HCT116 (cell line): Measurements from ENCODE around the gene RTTN. TPM values are rescaled to one million over a fixed set of nuclear protein-coding genes. Genes with fewer than 3 reads are reported as not detected.

ENCODE experiments used
- ATAC-seq: fragments of 200-7000 bp; cut with Tn5 transposase; 2 replicates; pipeline ENCODE4 v1.9.1; 2020; ENCODE audit warnings: mild to moderate bottlenecking, moderate library complexity
- BruUV-seq: library from RNA; stranded (reverse); fragments of 400-500 nt; replicated peaks from 2 replicates; lab custom pipeline; 2021; lab: Mats Ljungman, UMichigan
- CTCF ChIA-PET: fragments of 300-600 bp; sonication (Branson Sonifier 250); formaldehyde crosslinking; loops from one replicate; lab custom pipeline; 2021; ENCODE audit warnings: antibody characterized with exemption; lab: Charles Lee
- POLR2A ChIA-PET: fragments of 300-600, 350-600 bp; sonication (Branson Sonifier 250); formaldehyde crosslinking; loops from one replicate; lab custom pipeline; 2021; ENCODE audit warnings: antibody characterized with exemption; lab: Charles Lee
- RAD21 ChIA-PET, 2 experiments: fragments of 300-600 bp; sonication (Branson Sonifier 250); formaldehyde crosslinking; loops; one replicate each; lab custom pipeline; 2023; ENCODE audit warnings: low total read pairs in 2 of 2; ENCODE audit not compliant: uncharacterized antibody in 2 of 2, unreplicated experiment in 2 of 2, low non-redundant PET in 1 of 2; lab: Charles Lee
- DNase-seq: peaks from one replicate; pipeline ENCODE4 v3.0.0-alpha.2; 2010; ENCODE audit warnings: low read depth, low spot score
- H2AFZ ChIP-seq: fragments of 200-600 bp; shearing (Covaris generic), sonication (generic); 2 replicates; pipeline ENCODE4 v1.6.1; 2017; ENCODE audit warnings: low read depth, mixed run types, mixed read lengths, antibody characterized with exemption, low read length; ENCODE audit not compliant: poor library complexity, severe bottlenecking
- H3K27ac ChIP-seq: 2 replicates; pipeline ENCODE4 v1.5.1; 2012; ENCODE audit warnings: low read depth, low read length
- H3K27me3 ChIP-seq: fragments of 200-600 bp; sonication (generic); 2 replicates; pipeline ENCODE4 v1.6.1; 2016; ENCODE audit warnings: mixed run types, low read length, mixed read lengths; ENCODE audit not compliant: insufficient read depth
- H3K36me3 ChIP-seq, 2 experiments: fragments of 200-500 bp in 1 of 2; fragments of 200-600 bp in 1 of 2; sonication (Bioruptor generic) in 1 of 2; sonication (generic) in 1 of 2; 2 replicates each; pipeline versions ENCODE4 v1.5.1 to v1.6.1; 2014 to 2016; ENCODE audit warnings: low read length in 2 of 2, inconsistent platforms in 1 of 2, mixed read lengths in 1 of 2, mixed run types in 1 of 2; ENCODE audit not compliant: insufficient read depth in 2 of 2, control insufficient read depth in 1 of 2
- H3K4me1 ChIP-seq, 2 experiments: fragments of 200-600 bp in 1 of 2; sonication (generic) in 1 of 2; 2 replicates each; pipeline versions ENCODE4 v1.5.1 to v1.6.1; 2012 to 2017; ENCODE audit warnings: low read length in 2 of 2, inconsistent platforms in 1 of 2, mild to moderate bottlenecking in 1 of 2, mixed read lengths in 1 of 2, mixed run types in 1 of 2, moderate library complexity in 1 of 2; ENCODE audit not compliant: insufficient read depth in 2 of 2, control insufficient read depth in 1 of 2
- H3K4me2 ChIP-seq: fragments of 200-600 bp; sonication (generic); 2 replicates; pipeline ENCODE4 v1.6.1; 2017; ENCODE audit warnings: mixed run types, low read length, mixed read lengths
- H3K4me3 ChIP-seq, 2 experiments: fragments of 200-600 bp in 1 of 2; sonication (generic) in 1 of 2; replicated peaks in 1 of 2; 2 replicates each; pipeline ENCODE4 v1.5.1; 2011 to 2016; ENCODE audit warnings: low read length in 2 of 2, control low read depth in 1 of 2, low read depth in 1 of 2, mild to moderate bottlenecking in 1 of 2, mixed read lengths in 1 of 2, mixed run types in 1 of 2
- H3K79me2 ChIP-seq: fragments of 200-600 bp; sonication (generic); 2 replicates; pipeline ENCODE4 v1.6.1; 2017; ENCODE audit warnings: mild to moderate bottlenecking, mixed run types, low read length, moderate library complexity, mixed read lengths; ENCODE audit not compliant: insufficient read depth
- H3K9ac ChIP-seq: fragments of 200-600 bp; sonication (generic); 2 replicates; pipeline ENCODE4 v1.6.1; 2016; ENCODE audit warnings: low read length, mixed read lengths
- H3K9me2 ChIP-seq: fragments of 200-600 bp; sonication (generic), shearing (Covaris generic); 2 replicates; pipeline ENCODE4 v1.6.1; 2017; ENCODE audit warnings: mixed run types, mild to moderate bottlenecking, moderate library complexity; ENCODE audit not compliant: insufficient read depth
- H3K9me3 ChIP-seq, 2 experiments: fragments of 200-500 bp in 1 of 2; fragments of 200-600 bp in 1 of 2; sonication (Bioruptor generic) in 1 of 2; sonication (generic) in 1 of 2; 2 replicates each; pipeline ENCODE4 v1.6.1; 2014 to 2017; ENCODE audit warnings: low read length in 2 of 2, mixed read lengths in 2 of 2, inconsistent platforms in 1 of 2, low read depth in 1 of 2, mild to moderate bottlenecking in 1 of 2, mixed run types in 1 of 2, moderate library complexity in 1 of 2; ENCODE audit not compliant: control insufficient read depth in 1 of 2, insufficient read depth in 1 of 2
- H4K20me1 ChIP-seq: fragments of 200-600 bp; sonication (generic), shearing (Covaris generic); 2 replicates; pipeline ENCODE4 v1.6.1; 2017; ENCODE audit warnings: mixed run types, mild to moderate bottlenecking, moderate library complexity; ENCODE audit not compliant: insufficient read depth
- CTCF ChIP-seq, 3 experiments: fragments of 200-600 bp in 1 of 3; sonication (generic) in 1 of 3; IDR thresholded peaks in 2 of 3; conservative IDR thresholded peaks in 1 of 3; 2 replicates each; pipeline ENCODE4 v1.5.1; 2012 to 2017; ENCODE audit warnings: low read depth in 2 of 3, low read length in 2 of 3, antibody characterized with exemption in 1 of 3, borderline replicate concordance in 1 of 3, control low read depth in 1 of 3, mild to moderate bottlenecking in 1 of 3, mixed read lengths in 1 of 3, mixed run types in 1 of 3, moderate library complexity in 1 of 3; ENCODE audit not compliant: insufficient read depth in 1 of 3
- intact Hi-C: fragments of 100-400 bp; cut with micrococcal nuclease; formaldehyde crosslinking; loops from 2 replicates; pipeline ENCODE4 v1.10.0; 2022
- total RNA-seq: library from RNA; stranded (reverse); gene quantifications from one replicate; pipeline ENCODE4 v1.2.1, GENCODE V29; 2021; ENCODE audit not compliant: unreplicated experiment
- TF ChIP-seq, protein P1 (sequence below): IDR thresholded peaks from 2 replicates; pipeline ENCODE4 v1.6.1; 2011; ENCODE audit warnings: mild to moderate bottlenecking, low read length, moderate library complexity; ENCODE audit not compliant: insufficient replicate concordance; ENCODE audit errors: extremely low read depth
- TF ChIP-seq, protein P2 (sequence below): IDR thresholded peaks from 2 replicates; pipeline ENCODE4 v1.6.1; 2012; ENCODE audit warnings: low read depth

RTTN gene
- total RNA-seq, 1 experiment from 2014 or later = 41.2 TPM

DNA sequence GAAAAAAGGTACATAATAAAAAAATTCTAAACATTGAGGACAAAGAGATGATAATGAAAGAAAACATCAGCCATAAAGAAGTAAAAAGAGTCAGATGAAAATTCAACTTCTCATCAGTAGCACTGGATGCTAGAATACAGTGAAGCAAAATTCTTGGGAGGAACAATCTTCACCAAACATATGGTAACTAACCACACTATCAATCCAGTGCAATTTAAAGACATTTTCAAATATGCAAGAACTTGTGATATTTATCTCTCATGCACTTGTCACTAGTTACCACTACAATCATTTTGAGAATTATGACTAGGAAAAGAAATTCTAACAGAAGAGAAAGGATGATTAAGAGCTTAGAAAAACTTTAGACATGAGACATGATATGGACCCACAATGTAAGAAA lies 127.4 kb downstream of the RTTN start:
- TF ChIP-seq, protein P1, sequence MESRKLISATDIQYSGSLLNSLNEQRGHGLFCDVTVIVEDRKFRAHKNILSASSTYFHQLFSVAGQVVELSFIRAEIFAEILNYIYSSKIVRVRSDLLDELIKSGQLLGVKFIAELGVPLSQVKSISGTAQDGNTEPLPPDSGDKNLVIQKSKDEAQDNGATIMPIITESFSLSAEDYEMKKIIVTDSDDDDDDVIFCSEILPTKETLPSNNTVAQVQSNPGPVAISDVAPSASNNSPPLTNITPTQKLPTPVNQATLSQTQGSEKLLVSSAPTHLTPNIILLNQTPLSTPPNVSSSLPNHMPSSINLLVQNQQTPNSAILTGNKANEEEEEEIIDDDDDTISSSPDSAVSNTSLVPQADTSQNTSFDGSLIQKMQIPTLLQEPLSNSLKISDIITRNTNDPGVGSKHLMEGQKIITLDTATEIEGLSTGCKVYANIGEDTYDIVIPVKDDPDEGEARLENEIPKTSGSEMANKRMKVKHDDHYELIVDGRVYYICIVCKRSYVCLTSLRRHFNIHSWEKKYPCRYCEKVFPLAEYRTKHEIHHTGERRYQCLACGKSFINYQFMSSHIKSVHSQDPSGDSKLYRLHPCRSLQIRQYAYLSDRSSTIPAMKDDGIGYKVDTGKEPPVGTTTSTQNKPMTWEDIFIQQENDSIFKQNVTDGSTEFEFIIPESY = no peak
- TF ChIP-seq, protein P2, sequence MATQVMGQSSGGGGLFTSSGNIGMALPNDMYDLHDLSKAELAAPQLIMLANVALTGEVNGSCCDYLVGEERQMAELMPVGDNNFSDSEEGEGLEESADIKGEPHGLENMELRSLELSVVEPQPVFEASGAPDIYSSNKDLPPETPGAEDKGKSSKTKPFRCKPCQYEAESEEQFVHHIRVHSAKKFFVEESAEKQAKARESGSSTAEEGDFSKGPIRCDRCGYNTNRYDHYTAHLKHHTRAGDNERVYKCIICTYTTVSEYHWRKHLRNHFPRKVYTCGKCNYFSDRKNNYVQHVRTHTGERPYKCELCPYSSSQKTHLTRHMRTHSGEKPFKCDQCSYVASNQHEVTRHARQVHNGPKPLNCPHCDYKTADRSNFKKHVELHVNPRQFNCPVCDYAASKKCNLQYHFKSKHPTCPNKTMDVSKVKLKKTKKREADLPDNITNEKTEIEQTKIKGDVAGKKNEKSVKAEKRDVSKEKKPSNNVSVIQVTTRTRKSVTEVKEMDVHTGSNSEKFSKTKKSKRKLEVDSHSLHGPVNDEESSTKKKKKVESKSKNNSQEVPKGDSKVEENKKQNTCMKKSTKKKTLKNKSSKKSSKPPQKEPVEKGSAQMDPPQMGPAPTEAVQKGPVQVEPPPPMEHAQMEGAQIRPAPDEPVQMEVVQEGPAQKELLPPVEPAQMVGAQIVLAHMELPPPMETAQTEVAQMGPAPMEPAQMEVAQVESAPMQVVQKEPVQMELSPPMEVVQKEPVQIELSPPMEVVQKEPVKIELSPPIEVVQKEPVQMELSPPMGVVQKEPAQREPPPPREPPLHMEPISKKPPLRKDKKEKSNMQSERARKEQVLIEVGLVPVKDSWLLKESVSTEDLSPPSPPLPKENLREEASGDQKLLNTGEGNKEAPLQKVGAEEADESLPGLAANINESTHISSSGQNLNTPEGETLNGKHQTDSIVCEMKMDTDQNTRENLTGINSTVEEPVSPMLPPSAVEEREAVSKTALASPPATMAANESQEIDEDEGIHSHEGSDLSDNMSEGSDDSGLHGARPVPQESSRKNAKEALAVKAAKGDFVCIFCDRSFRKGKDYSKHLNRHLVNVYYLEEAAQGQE = no peak
- TF ChIP-seq CTCF (IDR thresholded peaks at IDR 0.05 in 2 of 3, conservative IDR thresholded peaks at IDR 0.05 in 1 of 3; ENCODE audit: borderline replicate concordance in 1 of 3, insufficient read depth in 1 of 3, low read depth in 2 of 3, low read length in 2 of 3) = no peak
- TF ChIP-seq, all 23 proteins: peak for 0
- ATAC-seq (no peak), DNase-seq (no peak)
- H3K9me2 ChIP-seq = no peaks in the 10 kb centered on the region
- 0 out of 4 replicates have a peak, but pooled peaks cover 0 to 8% of the 10 kb centered on the region in 2 experiments for H3K36me3 ChIP-seq
- no peak overlapping the region for H3K27ac ChIP-seq
- no peak overlapping the region for H2AFZ ChIP-seq
- no peak overlapping the region for H3K4me2 ChIP-seq
- BruUV-seq = no TSS peak
- no peaks in the 10 kb centered on the region for H3K79me2 ChIP-seq
- no peaks in the 10 kb centered on the region for H3K4me1 ChIP-seq
- H3K27me3 ChIP-seq = no peaks in the 10 kb centered on the region
- no peak overlapping the region for H3K9ac ChIP-seq
- no peak overlapping the region for H3K4me3 ChIP-seq
- no peaks in the 10 kb centered on the region for H3K9me3 ChIP-seq
- POLR2A ChIA-PET = no interaction called here
- intact Hi-C loops = no loop called here
- H4K20me1 ChIP-seq = no peaks in the 10 kb centered on the region
- RAD21 ChIA-PET = no interaction called here
- CTCF ChIA-PET = no interaction called here
